Aorta (tissue), 5 donors: ENCODE results near the gene RHOJ. TPM values are rescaled to one million over a fixed set of nuclear protein-coding genes. Genes with fewer than 3 reads are reported as not detected.

Experiments
- ATAC-seq: fragments of 200-7000 bp; cut with Tn5 transposase; one replicate; pipeline ENCODE4 v1.9.1; 2022; ENCODE audit warnings: moderate library complexity; ENCODE audit not compliant: low FRiP score
- DNase-seq, 2 donors: peaks; one replicate each; pipeline ENCODE4 v3.0.0-alpha.2; 2020
- H3K27ac ChIP-seq, 2 donors: one replicate each; pipeline ENCODE4 v1.5.1; 2013; ENCODE audit warnings: low read length in 2 of 2, mild to moderate bottlenecking in 2 of 2, moderate library complexity in 2 of 2, control low read depth in 1 of 2, inconsistent platforms in 1 of 2, low read depth in 1 of 2
- H3K27me3 ChIP-seq, 2 donors: one replicate each; pipeline ENCODE4 v1.6.1; 2013; ENCODE audit warnings: control low read depth in 1 of 2, low read length in 1 of 2, mild to moderate bottlenecking in 1 of 2, moderate library complexity in 1 of 2; ENCODE audit not compliant: insufficient read depth in 2 of 2, control insufficient read depth in 1 of 2
- H3K36me3 ChIP-seq, 2 donors: one replicate each; pipeline ENCODE4 v1.6.1; 2013; ENCODE audit warnings: control low read depth in 1 of 2, low read length in 1 of 2, mild to moderate bottlenecking in 1 of 2; ENCODE audit not compliant: insufficient read depth in 2 of 2, control insufficient read depth in 1 of 2
- H3K4me1 ChIP-seq, 2 donors: one replicate each; pipeline ENCODE4 v1.6.1; 2013; ENCODE audit warnings: low read length in 2 of 2, control low read depth in 1 of 2, mild to moderate bottlenecking in 1 of 2, moderate library complexity in 1 of 2; ENCODE audit not compliant: insufficient read depth in 2 of 2, control insufficient read depth in 1 of 2
- H3K4me3 ChIP-seq, 2 donors: one replicate each; pipeline ENCODE4 v1.5.1; 2013; ENCODE audit warnings: low read length in 2 of 2, control low read depth in 1 of 2, mild to moderate bottlenecking in 1 of 2
- H3K9me3 ChIP-seq: one replicate; pipeline ENCODE4 v1.6.1; 2013; ENCODE audit warnings: mild to moderate bottlenecking, low read length; ENCODE audit not compliant: control insufficient read depth
- WGBS, 2 donors: extraction: QIAGEN DNeasy Blood & Tissue Kit; methylation state at CpG; one replicate each; pipeline ENCODE4 v1.1.7; 2013; 5-methylcytosine and 5-hydroxymethylcytosine counted together
- intact Hi-C, 2 donors: fragments of 100-400 bp; cut with DNase I; formaldehyde crosslinking; loops; one replicate each; pipeline versions ENCODE4 v1.14.2 to v1.15.0; 2022
- polyA plus RNA-seq, 2 donors: library from polyadenylated mRNA; stranded (reverse); fragments of 200-250 nt; gene quantifications; one replicate each; pipeline ENCODE4 v1.2.3, GENCODE V29; 2013
- total RNA-seq, 2 donors: library from RNA; stranded (reverse); fragmentation: NEBNext Ultra II Directional; extraction: Animal tissue kit (Norgen Biotek cat#: 25700); gene quantifications; one replicate each; pipeline ENCODE4 v1.2.1, GENCODE V29; 2021
- donor health status: healthy with polysubstance abuse.
- donor health status: Bipolar disorder and iron deficiency.
- donor health status: DM: no; HTN: no; CAD: no.
- donor health status: DM: no; HTN: no; CAD: no.
- donor health status: DM: yes; HTN: yes; CAD: no.

The RHOJ gene
- total and polyA plus RNA-seq, 4 donors: 10.8 to 56.6 (median 27.0) TPM

- Histone ChIP-seq H3K27ac (no peak overlapping the region), H3K9me3 (no peaks in the 10 kb centered on the region), H3K4me3 (no peak overlapping the region), H3K4me1 (no peaks in the 10 kb centered on the region), H3K36me3 (peaks cover 0 to 5% of the 10 kb centered on the region in 2 donors), H3K27me3 (no peaks in the 10 kb centered on the region)
- WGBS, 2 donors: 98 to 100% methylated on average over 1 of the region's 1 CpG
- DNase-seq (no peak), ATAC-seq (no peak)
- intact Hi-C loops: no loop called here
These were observed 84.6 kb downstream of the RHOJ start for GRCh38 chr14:63288853-63289252.

DNA sequence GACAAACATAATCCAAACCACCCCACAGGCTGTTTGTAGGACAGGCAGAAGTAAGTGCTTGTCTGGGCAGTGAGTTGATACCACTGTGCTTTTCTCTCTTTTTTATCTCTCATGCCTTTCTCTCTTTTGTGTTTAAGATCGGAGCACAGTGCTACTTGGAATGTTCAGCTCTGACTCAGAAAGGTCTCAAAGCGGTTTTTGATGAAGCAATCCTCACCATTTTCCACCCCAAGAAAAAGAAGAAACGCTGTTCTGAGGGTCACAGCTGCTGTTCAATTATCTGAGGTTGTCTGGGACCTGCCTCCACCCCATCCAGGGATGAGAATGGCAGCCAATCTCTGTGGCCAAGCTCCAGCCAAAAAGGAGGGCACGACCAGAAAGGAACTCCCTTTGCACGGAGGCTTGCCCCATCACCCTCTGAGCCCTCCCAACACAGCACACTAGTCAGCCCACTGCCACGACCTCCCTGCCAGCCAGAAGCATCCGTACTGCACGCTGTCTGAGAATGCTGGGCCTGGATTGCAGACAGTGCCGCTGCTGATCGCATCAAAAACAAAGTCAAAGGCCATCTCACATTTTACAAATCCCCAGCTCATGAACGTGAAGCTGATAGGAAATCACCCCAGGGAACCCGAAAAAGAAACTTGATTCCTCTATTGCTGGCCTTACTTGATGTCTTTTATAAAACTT is 86.6 kb downstream of the RHOJ start:
- H3K27ac ChIP-seq: no peak overlapping the region
- H3K27me3 ChIP-seq: no peaks in the 10 kb centered on the region
- H3K36me3 ChIP-seq: peaks cover 0 to 5% of the 10 kb centered on the region in 2 donors
- H3K9me3 ChIP-seq: no peaks in the 10 kb centered on the region
- no peaks in the 10 kb centered on the region for H3K4me1 ChIP-seq
- ATAC-seq: no peak
- intact Hi-C loops: no loop called here
- no peak for DNase-seq
- WGBS, 2 donors: 84 to 86% methylated on average over 12 of the region's 12 CpGs
- no peak overlapping the region for H3K4me3 ChIP-seq

DNA sequence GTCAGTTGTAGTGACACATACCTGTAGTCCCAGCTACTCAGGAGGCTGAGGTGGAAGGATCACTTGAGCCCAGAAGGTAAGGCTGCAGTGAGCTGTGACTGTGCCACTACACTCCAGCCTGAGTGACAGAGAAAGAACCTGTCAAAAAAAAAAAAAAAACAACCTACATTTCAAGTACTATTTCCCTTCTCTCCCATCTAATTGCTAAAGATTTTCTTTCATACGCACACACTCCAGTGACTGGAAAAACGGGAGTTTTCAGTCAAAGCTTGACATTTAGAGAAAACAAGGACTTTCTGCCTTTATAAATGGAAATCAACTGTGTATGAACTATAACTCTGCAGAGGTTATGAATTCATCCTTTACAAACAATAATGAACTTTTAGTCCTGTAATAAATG is 88.6 kb downstream of the RHOJ start:
- H3K4me1 ChIP-seq: no peaks in the 10 kb centered on the region

GRCh38 chr14:63295231-63295685 is 91.0 kb downstream of the RHOJ start:
- Histone ChIP-seq H3K36me3 (peaks cover 0 to 3% of the 10 kb centered on the region in 2 donors), H3K9me3 (no peaks in the 10 kb centered on the region), H3K27ac (peak overlapping the region; percentile 67 to 87), H3K27me3 (no peaks in the 10 kb centered on the region), H3K4me1 (no peaks in the 10 kb centered on the region), H3K4me3 (peak overlapping the region in 1 of 2 donors; percentile 44)
- intact Hi-C loops: no loop called here
- DNase-seq (no peak), ATAC-seq (peak; percentile 55)
- WGBS, 2 donors: 7 to 32% methylated on average over 8 of the region's 8 CpGs

More for the DNA sequence above, 88.6 kb downstream of the RHOJ start:
- 82 to 92% methylated on average over 2 of the region's 2 CpGs for WGBS, 2 donors
- Histone ChIP-seq H3K9me3 (no peaks in the 10 kb centered on the region), H3K36me3 (peaks cover 0 to 5% of the 10 kb centered on the region in 2 donors), H3K4me3 (no peak overlapping the region), H3K27me3 (no peaks in the 10 kb centered on the region), H3K27ac (no peak overlapping the region)
- ATAC-seq (no peak), DNase-seq (no peak)
- intact Hi-C loops: no loop called here

DNA sequence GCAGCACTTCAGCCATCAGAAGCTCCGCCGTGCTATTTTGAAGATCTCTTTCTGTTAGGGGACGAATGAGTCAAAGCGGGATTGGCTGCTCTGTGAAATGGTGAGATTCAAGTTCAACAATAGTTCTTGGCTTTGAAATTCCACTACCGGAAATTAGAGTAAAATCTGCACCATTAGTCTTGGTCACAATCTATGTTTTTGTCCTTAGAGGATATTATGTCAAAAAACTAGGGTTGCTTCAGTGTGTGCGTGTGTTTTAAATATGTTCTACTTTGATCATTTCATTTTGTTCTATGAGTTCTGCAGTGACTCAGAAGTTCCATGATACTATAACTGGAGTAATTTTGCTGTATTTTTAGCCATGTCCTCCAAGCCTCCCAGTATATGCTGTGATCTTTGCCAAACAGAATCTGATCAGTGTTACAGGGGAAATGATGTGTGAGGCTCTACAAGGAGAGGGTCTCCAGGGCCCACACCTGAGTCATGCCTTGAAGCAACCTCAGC is 91.9 kb downstream of the RHOJ start:
- 34 to 35% methylated on average over 6 of the region's 6 CpGs for WGBS, 2 donors
- peak overlapping the region; percentile 46 to 87 for H3K27ac ChIP-seq

DNA sequence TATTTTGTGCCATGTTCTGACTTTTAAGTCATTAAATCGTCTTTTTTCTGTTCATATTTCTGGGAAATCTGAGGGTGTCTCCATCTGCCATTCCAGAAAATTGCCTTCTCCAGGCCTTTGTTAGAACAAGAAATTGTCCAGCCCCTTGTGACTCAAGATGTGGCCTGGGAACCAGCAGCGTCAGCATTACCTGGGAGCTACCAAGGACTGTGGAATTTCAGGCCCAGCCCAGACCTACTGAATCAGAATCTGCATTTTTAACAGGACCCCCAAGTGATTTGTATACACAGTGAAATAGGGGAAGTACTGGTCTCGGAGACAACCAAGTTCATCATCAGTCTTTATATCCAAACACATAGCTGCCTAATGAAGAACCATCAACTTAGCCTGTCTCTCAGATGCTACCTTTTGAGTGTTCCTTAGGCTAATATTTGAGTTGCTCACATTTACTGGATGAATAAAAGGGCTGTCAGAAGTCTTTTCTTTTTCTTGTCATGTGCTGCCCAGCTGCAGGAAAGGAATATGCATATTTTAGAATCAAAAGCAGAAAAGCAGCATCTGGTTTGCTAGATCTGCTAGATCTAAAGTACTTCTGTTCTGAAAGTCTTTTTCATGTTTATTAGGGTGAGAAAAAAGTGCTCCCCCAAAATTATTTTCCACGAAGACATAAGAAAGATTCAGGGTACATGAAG is 93.3 kb downstream of the RHOJ start:
- no peaks in the 10 kb centered on the region for H3K9me3 ChIP-seq
- no peak for DNase-seq
- WGBS, 2 donors: 74 to 81% methylated on average over 4 of the region's 4 CpGs
- intact Hi-C loops: no loop called here
- peaks cover 0 to 2% of the 10 kb centered on the region in 2 donors for H3K27me3 ChIP-seq
- no peaks in the 10 kb centered on the region for H3K4me1 ChIP-seq
- no peak overlapping the region for H3K27ac ChIP-seq
- H3K36me3 ChIP-seq: no peaks in the 10 kb centered on the region
- no peak for ATAC-seq
- no peak overlapping the region for H3K4me3 ChIP-seq

More for the DNA sequence above, 91.9 kb downstream of the RHOJ start:
- H3K9me3 ChIP-seq: no peaks in the 10 kb centered on the region
- H3K4me3 ChIP-seq: peak overlapping the region in 1 of 2 donors; percentile 13
- no peaks in the 10 kb centered on the region for H3K4me1 ChIP-seq
- H3K36me3 ChIP-seq: no peaks in the 10 kb centered on the region
- intact Hi-C loops: no loop called here
- no peaks in the 10 kb centered on the region for H3K27me3 ChIP-seq
- ATAC-seq: peak; percentile 77
- no peak for DNase-seq

DNA sequence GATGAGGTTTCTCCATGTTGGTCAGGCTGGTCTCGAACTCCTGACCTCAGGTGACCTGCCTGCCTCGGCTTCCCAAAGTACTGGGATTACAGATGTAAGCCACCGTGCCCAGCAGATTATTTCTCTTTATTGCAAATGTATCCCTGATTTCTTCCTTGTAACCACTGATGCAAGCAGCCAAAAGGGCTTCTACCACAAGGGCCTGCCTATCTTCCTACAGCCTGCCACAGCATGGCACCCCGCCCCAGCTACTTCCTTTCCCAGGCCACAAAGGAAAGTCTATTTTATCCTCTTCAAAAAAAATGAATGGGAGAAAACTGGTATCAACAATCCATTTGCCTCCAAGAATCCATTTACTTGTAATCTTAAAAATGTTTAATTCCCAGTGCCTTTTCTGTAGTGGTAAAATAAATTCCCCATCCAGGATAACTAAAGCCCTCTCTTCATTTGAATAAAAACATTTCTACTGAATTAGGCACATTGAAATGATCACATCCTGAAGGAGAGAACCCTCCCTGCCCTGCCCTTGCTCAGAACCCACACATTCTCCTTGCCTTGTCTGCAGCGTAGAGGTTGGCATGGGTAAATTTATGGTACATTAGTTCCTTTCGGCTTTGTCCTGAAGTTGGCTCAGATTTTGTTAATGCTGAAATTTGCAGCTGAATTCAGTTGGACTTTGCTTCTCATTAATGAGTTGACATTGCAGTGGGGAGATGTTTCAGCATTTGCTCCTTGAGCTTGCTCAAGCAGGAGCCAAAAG is 95.3 kb downstream of the RHOJ start:
- ATAC-seq (no peak), DNase-seq (no peak)
- Histone ChIP-seq H3K4me1 (no peaks in the 10 kb centered on the region), H3K9me3 (no peaks in the 10 kb centered on the region), H3K27me3 (peaks cover 0 to 2% of the 10 kb centered on the region in 2 donors), H3K27ac (no peak overlapping the region), H3K36me3 (no peaks in the 10 kb centered on the region), H3K4me3 (no peak overlapping the region)
- intact Hi-C loops: no loop called here
- 65 to 66% methylated on average over 6 of the region's 6 CpGs for WGBS, 2 donors

GRCh38 chr14:63300854-63301253 is 96.6 kb downstream of the RHOJ start:
- Histone ChIP-seq H3K36me3 (no peaks in the 10 kb centered on the region), H3K27ac (no peak overlapping the region), H3K4me1 (no peaks in the 10 kb centered on the region), H3K4me3 (no peak overlapping the region), H3K27me3 (peaks cover 0 to 2% of the 10 kb centered on the region in 2 donors), H3K9me3 (no peaks in the 10 kb centered on the region)
- intact Hi-C loops: no loop called here
- 89% methylated on average over 2 of the region's 2 CpGs for WGBS, 2 donors
- DNase-seq (no peak), ATAC-seq (no peak)
